Measurements from ENCODE around the gene HTR7.
"Not testable (repeated sequence)": the region's sequence is repeated elsewhere in the genome, so short reads cannot be mapped to it uniquely, and the experiment has no call there.

The HTR7 gene

GRCh38 chr10:90858461-90858968 is 676 bp upstream of the HTR7 start:
- DNase-seq (ENCODE audit: low read depth in 2 of 2): no peak

GRCh38 chr10:90856964-90857634 is 740 bp downstream of the HTR7 start:
- no peak for DNase-seq (ENCODE audit: low read depth in 2 of 2)

DNA sequence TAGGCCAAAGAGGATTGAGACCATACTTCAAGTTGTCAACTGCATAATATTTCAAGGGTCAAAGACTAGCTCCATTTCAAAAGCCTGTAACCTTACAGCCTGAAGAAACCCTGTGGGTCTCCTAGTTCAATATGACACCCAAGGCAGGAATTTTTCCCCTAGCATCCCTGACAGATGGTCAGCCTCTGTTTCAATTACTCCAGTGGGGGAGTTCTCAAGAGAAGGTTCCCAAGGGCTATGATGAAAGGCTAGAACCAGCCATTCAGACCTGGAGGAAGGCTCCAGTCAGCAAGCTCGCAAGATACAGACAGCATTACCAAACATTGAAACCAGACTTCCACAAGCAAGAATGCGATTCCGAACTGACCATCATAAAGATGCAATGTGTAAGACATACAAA is 1.6 kb downstream of the HTR7 start:
- no peak for DNase-seq (ENCODE audit: low read depth in 2 of 2)

DNA sequence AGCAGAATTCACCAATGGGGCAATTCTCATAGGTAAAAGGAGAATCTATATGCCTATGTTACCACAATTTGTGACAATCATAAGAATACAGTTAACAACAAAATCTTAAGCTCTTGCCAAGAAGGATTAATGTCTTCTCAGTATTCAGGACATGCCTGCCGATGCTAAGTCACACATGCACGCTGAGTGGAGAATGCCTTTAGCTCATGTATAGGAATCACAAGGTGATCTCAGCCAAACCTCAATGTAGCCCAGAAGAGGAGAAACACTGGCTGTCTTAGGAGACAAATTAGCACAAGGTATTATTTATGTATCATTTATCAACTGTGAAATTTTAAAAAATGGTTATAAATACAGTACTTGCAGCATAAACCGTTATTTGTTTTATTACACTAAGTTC is 2.7 kb downstream of the HTR7 start:
- no peak for DNase-seq (ENCODE audit: low read depth in 2 of 2)

DNA sequence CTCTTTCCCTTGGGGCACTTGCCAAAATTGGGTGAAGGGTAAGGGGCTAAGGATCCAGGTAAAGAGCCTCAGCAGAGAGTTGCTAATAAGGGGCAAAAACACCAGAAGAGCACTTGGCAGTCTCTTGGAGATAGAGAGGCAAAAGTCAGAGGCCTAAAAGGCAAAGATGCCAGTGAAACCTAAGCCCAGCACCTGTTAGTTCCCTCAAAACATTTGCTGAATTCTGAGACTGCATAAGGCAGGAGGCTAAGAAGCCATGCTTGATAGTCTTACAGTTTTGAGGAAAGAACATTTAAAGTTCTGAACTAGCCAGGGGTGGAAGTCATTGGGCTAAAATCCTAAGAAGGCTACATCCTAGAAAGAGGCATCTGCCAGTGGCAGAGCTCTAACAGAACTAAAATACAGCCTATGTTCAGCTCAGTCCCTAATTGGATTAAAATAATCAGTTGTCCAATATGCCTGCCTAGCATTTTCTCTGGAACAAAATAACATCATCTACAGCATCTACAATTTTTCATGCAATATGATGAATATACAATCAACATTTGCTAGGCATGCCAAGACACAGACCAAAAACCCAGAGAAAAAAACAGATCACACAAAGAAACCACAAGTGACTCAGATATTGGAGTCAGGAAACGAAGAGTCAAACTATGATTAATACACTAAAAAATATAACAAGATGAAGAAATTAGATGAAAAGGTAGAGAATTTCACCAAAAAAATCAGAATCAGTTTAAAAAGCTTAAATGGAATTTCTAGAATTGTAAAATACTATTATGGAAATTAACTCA is 7.7 kb downstream of the HTR7 start:
- no peak for DNase-seq (ENCODE audit: low read depth in 2 of 2)

- no peak for DNase-seq (ENCODE audit: low read depth in 2 of 2)
These were observed 10.4 kb downstream of the HTR7 start for GRCh38 chr10:90847436-90847835.

DNA sequence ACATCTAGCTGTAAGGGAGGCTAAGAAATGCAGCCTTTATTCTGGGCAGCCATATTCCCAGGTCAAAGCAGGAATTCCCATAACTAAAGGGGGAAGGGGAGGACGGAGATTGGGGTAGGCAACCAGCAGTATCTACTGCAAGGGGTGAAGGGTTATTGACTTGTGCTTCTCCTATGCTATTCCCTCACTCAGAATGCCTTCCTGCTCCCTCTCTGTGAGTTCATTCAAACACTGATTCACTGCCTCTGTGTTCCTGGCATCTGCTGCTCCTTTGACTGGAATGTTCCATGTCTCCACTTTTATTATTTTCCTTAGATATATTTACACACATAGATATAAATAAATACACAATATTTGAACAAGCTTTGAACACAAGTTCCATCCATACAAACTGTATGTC is 11.1 kb downstream of the HTR7 start:
- no peak for DNase-seq (ENCODE audit: low read depth in 2 of 2)

DNA sequence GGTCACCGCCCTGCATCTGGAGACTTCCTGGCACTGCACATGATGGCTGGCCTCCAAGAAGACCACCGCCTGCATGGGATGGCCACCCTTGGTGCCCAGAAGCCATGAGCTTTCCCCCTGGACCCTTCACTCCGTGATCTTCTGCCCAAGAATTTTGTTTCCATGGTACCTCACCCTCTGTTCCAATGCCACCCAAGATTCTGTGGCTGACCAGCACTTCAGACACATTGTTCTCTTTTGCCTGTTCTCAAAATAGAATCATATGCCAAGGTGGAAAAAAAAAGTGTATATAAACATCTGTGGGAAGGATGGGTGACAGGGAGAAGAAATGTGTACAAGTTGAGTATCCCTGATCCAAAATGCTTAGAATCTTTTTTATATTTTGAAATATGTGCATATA is 12.1 kb downstream of the HTR7 start:
- DNase-seq (ENCODE audit: low read depth in 2 of 2): no peak

DNA sequence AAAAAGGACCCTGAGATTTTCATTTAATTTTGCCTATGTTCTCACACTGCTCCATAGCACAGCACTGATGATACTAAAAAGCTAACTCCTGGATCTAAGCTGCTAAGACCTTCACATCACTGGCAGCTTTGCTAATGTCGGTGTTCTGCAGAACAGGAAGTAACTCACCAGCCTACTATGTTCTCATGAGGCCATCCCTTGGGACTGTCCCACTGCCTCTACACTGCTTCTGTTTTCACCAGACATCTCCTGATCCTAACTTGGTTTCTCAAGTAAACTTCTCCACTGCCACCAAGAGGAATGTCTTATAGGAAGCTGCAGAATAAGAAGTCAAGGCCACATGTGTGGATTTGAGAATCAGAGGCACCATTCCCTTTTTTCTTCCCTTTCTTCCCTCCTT is 15.1 kb downstream of the HTR7 start:
- DNase-seq (ENCODE audit: low read depth in 2 of 2): no peak

DNA sequence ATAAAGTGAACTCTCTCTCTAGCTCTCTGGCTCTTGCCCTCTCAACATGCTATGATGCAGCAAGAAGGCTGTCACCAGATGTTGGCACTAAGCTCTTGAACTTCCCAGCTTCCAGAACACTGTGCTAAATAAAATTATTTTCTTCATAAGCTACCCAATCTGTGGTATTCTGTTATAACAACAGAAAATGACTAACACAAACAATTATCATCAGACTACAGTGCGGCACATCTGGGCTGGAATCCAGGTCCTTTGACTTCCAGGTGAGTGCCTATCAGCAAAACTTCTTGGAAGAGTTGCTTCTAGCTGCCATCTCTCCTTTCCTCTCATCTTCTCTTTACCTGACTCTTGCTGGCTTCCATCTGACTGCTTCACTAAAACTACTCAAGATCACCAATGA is 20.4 kb downstream of the HTR7 start:
- DNase-seq (ENCODE audit: low read depth in 2 of 2): no peak

- DNase-seq (ENCODE audit: low read depth in 2 of 2): no peak
These were observed 23.5 kb downstream of the HTR7 start for GRCh38 chr10:90834326-90834725.

DNA sequence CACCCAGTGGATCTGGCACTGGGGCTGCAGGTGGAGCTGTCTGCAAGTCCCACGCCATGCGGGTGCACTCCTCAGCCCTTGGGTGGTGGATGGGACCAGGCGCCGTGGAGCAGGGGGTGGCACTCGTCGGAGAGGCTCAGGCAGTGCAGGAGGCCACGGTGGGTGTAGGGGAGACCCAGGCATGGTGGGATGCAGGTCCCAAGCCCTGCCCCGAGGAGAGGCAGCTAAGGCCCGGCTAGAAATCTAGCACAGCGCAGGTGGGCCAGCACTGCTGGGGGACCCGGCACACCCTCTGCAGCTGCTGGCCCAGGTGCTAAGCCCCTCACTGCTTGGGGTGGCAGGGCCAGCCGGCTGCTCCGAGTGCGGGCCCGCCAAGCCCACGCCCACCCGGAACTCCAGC is 25.7 kb downstream of the HTR7 start:
- DNase-seq (ENCODE audit: low read depth in 2 of 2): no peak

DNA sequence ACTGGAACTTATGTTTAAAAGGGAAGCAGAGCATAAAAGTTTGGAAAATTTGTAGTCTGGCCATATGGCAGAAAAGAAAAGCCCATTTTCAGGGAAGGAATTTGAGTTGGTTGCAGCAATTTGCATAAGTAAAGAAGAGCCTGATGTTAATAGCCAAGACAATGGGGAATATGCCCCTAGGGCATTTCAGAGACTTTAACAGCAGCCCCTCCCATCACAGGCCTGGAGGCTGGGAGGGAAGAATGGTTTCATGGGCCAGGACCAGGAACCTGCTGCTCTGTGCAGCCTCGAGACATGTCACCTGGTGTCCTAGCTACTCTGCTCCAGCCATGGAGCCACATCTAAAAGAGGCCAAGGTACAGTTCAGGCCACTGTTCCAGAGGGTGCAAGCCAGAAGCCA is 35.3 kb downstream of the HTR7 start:
- no peak for DNase-seq (ENCODE audit: low read depth in 2 of 2)

- not testable (repeated sequence) for DNase-seq (ENCODE audit: low read depth in 2 of 2)
These were observed 36.0 kb downstream of the HTR7 start for GRCh38 chr10:90821864-90822263.

GRCh38 chr10:90819911-90820310 is 37.9 kb downstream of the HTR7 start:
- no peak for DNase-seq (ENCODE audit: low read depth in 2 of 2)

DNA sequence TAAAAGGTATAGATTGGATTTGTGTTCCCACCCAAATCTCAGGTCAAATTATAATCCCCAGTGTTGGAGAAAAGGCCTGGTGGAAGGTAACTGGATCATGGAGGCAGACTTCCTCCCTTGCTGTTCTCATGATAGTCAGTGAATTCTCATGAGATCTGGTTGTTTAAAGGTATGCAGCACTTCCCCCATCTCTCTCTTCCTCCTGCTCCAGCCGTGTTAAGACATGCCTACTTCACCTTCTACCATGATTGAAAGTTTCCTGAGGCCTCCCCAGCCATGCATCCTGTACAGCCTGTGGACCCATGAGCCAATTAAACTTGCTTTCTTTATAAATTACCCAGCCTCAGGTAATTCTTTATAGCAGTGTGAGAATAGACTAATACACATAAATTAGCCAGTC is 39.1 kb downstream of the HTR7 start:
- no peak for DNase-seq (ENCODE audit: low read depth in 2 of 2)

DNA sequence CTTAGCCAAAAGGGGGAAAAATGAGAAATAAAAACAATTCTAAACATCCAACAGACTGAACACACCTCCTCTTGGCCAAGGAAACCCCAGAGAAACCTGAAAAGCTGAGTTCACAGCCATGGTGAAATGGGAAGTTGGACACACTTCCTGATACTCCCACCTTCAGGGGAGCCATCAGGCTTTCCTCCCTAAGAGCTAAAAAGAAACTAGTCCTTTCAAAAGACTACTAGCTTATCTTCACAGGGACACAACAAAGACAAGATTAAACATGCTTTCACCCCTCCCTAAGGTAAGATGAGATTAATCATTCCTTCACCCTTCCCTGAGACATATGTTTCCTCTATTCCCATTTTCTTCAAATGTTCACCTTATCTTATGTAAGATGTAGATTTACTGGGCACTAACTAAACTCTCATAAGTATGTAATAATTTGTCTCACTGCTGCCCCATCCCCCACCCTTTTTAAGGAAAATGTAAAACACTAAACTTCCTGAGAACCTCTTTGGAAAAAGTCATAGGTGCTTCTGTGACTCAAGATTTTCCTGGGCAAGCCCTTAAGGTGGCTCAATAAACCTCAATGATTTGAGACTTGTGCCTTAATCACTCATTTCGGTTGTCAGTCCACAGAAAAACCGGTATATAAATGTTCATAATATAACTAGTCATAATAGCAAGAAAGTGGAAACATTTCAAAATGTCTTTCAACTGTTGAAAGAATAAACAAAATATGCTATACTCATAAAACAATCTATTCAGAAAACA is 40.5 kb downstream of the HTR7 start:
- DNase-seq (ENCODE audit: low read depth in 2 of 2): no peak

- no peak for DNase-seq (ENCODE audit: low read depth in 2 of 2)
These were observed 41.4 kb downstream of the HTR7 start for GRCh38 chr10:90816466-90816865.

GRCh38 chr10:90813594-90814365 is 44.1 kb downstream of the HTR7 start:
- DNase-seq (ENCODE audit: low read depth in 2 of 2): no peak

- DNase-seq (ENCODE audit: low read depth in 2 of 2): not testable (repeated sequence)
These were observed 50.7 kb downstream of the HTR7 start for GRCh38 chr10:90807106-90807505.

GRCh38 chr10:90806677-90807076 is 51.2 kb downstream of the HTR7 start:
- DNase-seq (ENCODE audit: low read depth in 2 of 2): no peak

GRCh38 chr10:90805206-90805605 is 52.6 kb downstream of the HTR7 start:
- DNase-seq (ENCODE audit: low read depth in 2 of 2): no peak

Measured in fibroblast of skin of left biceps (primary cell).